Left lung (tissue), 14 donors: ENCODE results near the gene HIBCH. TPM values are rescaled to one million over a fixed set of nuclear protein-coding genes. Genes with fewer than 3 reads are reported as not detected.

Source experiments
- ATAC-seq: fragments of 200-7000 bp; cut with Tn5 transposase; one replicate; pipeline ENCODE4 v1.9.1; 2020; ENCODE audit warnings: moderate library complexity
- DNase-seq, 4 donors: peaks; one replicate each; pipeline ENCODE4 v3.0.0-alpha.2; 2013 to 2020
- H3K27ac ChIP-seq, 2 donors: fragments of 200-600 bp; sonication (generic) in 1 of 2; one replicate each; pipeline versions ENCODE4 v1.5.0 to v1.8.0; 2020 to 2021
- H3K27me3 ChIP-seq, 2 donors: fragments of 200-600 bp; sonication (generic) in 1 of 2; one replicate each; pipeline versions ENCODE4 v1.5.0 to v1.8.0; 2020 to 2021
- H3K36me3 ChIP-seq, 2 donors: fragments of 200-600 bp; sonication (generic) in 1 of 2; one replicate each; pipeline versions ENCODE4 v1.5.0 to v1.8.0; 2020 to 2021
- H3K4me1 ChIP-seq, 2 donors: fragments of 200-600 bp; one replicate each; pipeline ENCODE4 v1.8.0; 2021
- H3K4me3 ChIP-seq, 2 donors: fragments of 200-600 bp; sonication (generic) in 1 of 2; one replicate each; pipeline versions ENCODE4 v1.5.0 to v1.8.0; 2020 to 2021; ENCODE audit warnings: mild to moderate bottlenecking in 1 of 2
- H3K9me3 ChIP-seq, 2 donors: fragments of 200-600 bp; sonication (generic) in 1 of 2; one replicate each; pipeline versions ENCODE4 v1.5.0 to v1.8.0; 2020 to 2021
- intact Hi-C, 2 donors: fragments of 100-400 bp; cut with DNase I; formaldehyde crosslinking; loops; one replicate each; pipeline versions ENCODE4 v1.11.2 to v1.14.2; 2022
- long read RNA-seq, 12 donors: library from polyadenylated mRNA in 2 of 12; unstranded in 2 of 12; transcript quantifications; one replicate each; pipeline ENCODE4 v2.0.0 and lab custom pipeline, GENCODE V29; 2019 to 2026
- polyA plus RNA-seq, 6 donors: library from polyadenylated mRNA; unstranded; fragments of 120-200 nt; gene quantifications; one replicate each; pipeline ENCODE4 v1.2.1, GENCODE V29; 2013; ENCODE audit not compliant: insufficient read length in 6 of 6
- total RNA-seq, 2 donors: library from RNA; stranded (reverse); fragmentation: NEBNext Ultra II Directional; extraction: Animal tissue kit (Norgen Biotek cat#: 25700); gene quantifications; one replicate each; pipeline ENCODE4 v1.2.1, GENCODE V29; 2021
- TF ChIP-seq, protein P1 (sequence below), 2 donors: fragments of 200-600 bp; sonication (generic) in 1 of 2; IDR thresholded peaks; one replicate each; pipeline versions ENCODE4 v1.5.0 to v1.8.0; 2021; ENCODE audit warnings: antibody characterized with exemption in 2 of 2
- donor health status: DM: no; HTN: yes; CAD: no.
- donor health status: DM: no; HTN: no; CAD: no.

Gene HIBCH
- total RNA-seq (10 to 100 TPM; 31.8 to 32.9 TPM), polyA plus RNA-seq (10 to 100 TPM; 66.3 to 86.8 (median 74.2) TPM)
- long read RNA-seq, donor 1, transcript HIBCH-201 (14 exons, 1,939 nt): major isoform, 11 of 19 reads
- long read RNA-seq, donor 1, partial matches to known transcripts: 5 of 19 reads
- long read RNA-seq, donor 1, other reads (novel, unspliced or antisense): 0 of 19 reads
- long read RNA-seq, donor 2, transcript HIBCH-201 (14 exons, 1,939 nt): major isoform, 15 of 31 reads
- long read RNA-seq, donor 2, partial matches to known transcripts: 13 of 31 reads
- long read RNA-seq, donor 2, other reads (novel, unspliced or antisense): 0 of 31 reads
- long read RNA-seq, donor 3, transcript HIBCH-201 (14 exons, 1,939 nt): major isoform, 13 of 14 reads
- long read RNA-seq, donor 3, partial matches to known transcripts: 0 of 14 reads
- long read RNA-seq, donor 3, other reads (novel, unspliced or antisense): 0 of 14 reads
- long read RNA-seq, donor 4, transcript HIBCH-201 (14 exons, 1,939 nt): major isoform, 19 of 27 reads
- long read RNA-seq, donor 4, partial matches to known transcripts: 4 of 27 reads
- long read RNA-seq, donor 4, other reads (novel, unspliced or antisense): 4 of 27 reads
- long read RNA-seq, donor 5, transcript HIBCH-201 (14 exons, 1,939 nt): major isoform, 11 of 80 reads
- long read RNA-seq, donor 5, partial matches to known transcripts: 64 of 80 reads
- long read RNA-seq, donor 5, other reads (novel, unspliced or antisense): 5 of 80 reads
- long read RNA-seq, donor 6, transcript HIBCH-201 (14 exons, 1,939 nt): major isoform, 8 of 14 reads
- long read RNA-seq, donor 6, partial matches to known transcripts: 5 of 14 reads
- long read RNA-seq, donor 6, other reads (novel, unspliced or antisense): 0 of 14 reads
- long read RNA-seq, donor 7, transcript HIBCH-202 (13 exons, 2,463 nt): minor isoform, 6 of 21 reads
- long read RNA-seq, donor 7, transcript HIBCH-201 (14 exons, 1,939 nt): major isoform, 9 of 21 reads
- long read RNA-seq, donor 7, partial matches to known transcripts: 6 of 21 reads
- long read RNA-seq, donor 7, other reads (novel, unspliced or antisense): 0 of 21 reads
- long read RNA-seq, donor 8, transcript HIBCH-201 (14 exons, 1,939 nt): major isoform, 12 of 40 reads
- long read RNA-seq, donor 8, partial matches to known transcripts: 26 of 40 reads
- long read RNA-seq, donor 8, other reads (novel, unspliced or antisense): 0 of 40 reads
- long read RNA-seq, donor 9: 0 reads
- long read RNA-seq, donor 10, transcript HIBCH-201 (14 exons, 1,939 nt): major isoform, 15 of 26 reads
- long read RNA-seq, donor 10, partial matches to known transcripts: 6 of 26 reads
- long read RNA-seq, donor 10, other reads (novel, unspliced or antisense): 5 of 26 reads
- long read RNA-seq, donor 11, transcript HIBCH-201 (14 exons, 1,939 nt): major isoform, 14 of 15 reads
- long read RNA-seq, donor 11, partial matches to known transcripts: 0 of 15 reads
- long read RNA-seq, donor 11, other reads (novel, unspliced or antisense): 0 of 15 reads
- long read RNA-seq, donor 12, transcript HIBCH-201 (14 exons, 1,939 nt): major isoform, 13 of 20 reads
- long read RNA-seq, donor 12, partial matches to known transcripts: 5 of 20 reads
- long read RNA-seq, donor 12, other reads (novel, unspliced or antisense): 0 of 20 reads

DNA sequence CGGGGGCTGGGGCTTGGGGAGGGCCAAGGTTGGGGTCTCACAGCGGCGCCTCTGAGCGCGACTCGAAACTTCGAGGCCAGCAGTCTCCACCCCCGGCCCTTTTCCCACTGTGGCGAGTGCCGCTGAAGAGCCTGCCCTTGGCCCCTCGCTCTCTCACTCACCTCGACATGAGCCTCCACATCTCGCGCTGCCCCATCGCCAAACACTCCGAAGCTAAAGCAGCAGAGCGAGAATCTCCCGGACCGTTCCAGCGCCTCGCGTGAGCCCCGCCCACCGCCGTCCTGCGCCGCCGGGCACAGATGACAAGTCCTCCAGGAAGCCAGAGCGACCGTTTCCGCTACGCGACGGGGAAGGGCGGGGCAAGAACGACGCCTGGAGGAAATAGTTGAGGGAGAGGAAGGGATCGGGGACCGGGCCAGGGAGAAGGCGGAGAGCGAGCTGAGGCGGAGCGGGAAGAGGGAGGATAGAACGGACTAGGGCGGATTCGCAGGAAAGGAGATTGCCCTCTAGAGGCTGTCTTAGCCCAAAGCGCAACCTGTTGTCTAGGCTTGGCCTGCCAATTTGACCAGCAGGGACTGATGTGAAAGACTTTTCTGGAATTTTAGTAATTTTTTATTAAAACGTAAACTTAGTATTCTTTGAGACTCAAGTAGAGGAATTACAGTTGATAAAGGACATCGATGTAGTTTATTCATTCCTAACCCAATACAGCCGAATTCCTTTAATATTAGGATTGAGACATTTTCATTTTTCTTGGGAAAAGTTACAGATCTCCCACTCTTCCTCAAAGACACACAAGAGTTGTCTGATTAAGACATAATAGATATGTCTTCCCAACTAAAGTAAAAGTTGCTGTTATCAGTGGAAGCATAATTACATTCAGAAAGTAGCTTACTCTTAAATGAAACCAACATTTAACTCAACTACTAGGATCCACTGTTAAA is at the start of gene HIBCH:
TSS of gene HIBCH (minus strand) at position 272 of the 944 bp plus-strand sequence. CDS start at position 196, 76 bp downstream.
- intact Hi-C loops: no loop called here
- H3K9me3 ChIP-seq: no peaks in the 10 kb centered on the region
- TF ChIP-seq, protein P1, sequence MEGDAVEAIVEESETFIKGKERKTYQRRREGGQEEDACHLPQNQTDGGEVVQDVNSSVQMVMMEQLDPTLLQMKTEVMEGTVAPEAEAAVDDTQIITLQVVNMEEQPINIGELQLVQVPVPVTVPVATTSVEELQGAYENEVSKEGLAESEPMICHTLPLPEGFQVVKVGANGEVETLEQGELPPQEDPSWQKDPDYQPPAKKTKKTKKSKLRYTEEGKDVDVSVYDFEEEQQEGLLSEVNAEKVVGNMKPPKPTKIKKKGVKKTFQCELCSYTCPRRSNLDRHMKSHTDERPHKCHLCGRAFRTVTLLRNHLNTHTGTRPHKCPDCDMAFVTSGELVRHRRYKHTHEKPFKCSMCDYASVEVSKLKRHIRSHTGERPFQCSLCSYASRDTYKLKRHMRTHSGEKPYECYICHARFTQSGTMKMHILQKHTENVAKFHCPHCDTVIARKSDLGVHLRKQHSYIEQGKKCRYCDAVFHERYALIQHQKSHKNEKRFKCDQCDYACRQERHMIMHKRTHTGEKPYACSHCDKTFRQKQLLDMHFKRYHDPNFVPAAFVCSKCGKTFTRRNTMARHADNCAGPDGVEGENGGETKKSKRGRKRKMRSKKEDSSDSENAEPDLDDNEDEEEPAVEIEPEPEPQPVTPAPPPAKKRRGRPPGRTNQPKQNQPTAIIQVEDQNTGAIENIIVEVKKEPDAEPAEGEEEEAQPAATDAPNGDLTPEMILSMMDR (IDR thresholded peaks at IDR 0.05): peak; percentile 60 to 76
- ATAC-seq (peak; percentile 97), DNase-seq (peak; percentile 98 to 100 (median 99))
- H3K27ac ChIP-seq: peak within 1 kb of the TSS; percentile 87 to 96
- peak within 1 kb of the TSS; percentile 63 to 70 for H3K4me3 ChIP-seq
- H3K36me3 ChIP-seq: no peaks in the 10 kb centered on the region
- peaks cover 0 to 34% of the 10 kb centered on the region in 2 donors for H3K4me1 ChIP-seq
- no peaks in the 10 kb centered on the region for H3K27me3 ChIP-seq

DNA sequence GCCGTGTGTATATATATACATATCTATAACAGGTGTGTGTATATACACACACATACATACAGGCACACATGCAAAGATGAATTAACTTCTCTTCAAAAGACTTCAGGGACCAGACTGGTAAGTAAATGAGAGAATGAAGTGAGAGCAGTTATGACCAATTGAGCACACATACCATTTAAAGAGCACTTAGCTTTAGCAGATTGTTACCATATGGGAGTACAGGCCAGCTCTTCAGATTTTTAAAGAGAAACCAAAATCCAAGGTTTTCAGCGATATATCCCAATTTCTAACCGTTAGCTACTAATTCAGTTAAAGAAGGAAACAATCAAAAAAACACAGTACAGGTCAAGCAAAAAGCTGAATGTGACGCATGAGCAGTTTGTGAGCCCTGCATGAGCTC is 47.5 kb upstream of the HIBCH start:
- Histone ChIP-seq H3K36me3 (peaks cover 0 to 68% of the 10 kb centered on the region in 2 donors), H3K27me3 (no peaks in the 10 kb centered on the region)
- no peak for ATAC-seq

GRCh38 chr2:190366248-190366753 is 46.7 kb upstream of the HIBCH start:
- peaks cover 0 to 64% of the 10 kb centered on the region in 2 donors for H3K36me3 ChIP-seq
- no peaks in the 10 kb centered on the region for H3K4me1 ChIP-seq
- intact Hi-C loops: no loop called here
- no peaks in the 10 kb centered on the region for H3K9me3 ChIP-seq
- no peak overlapping the region for H3K4me3 ChIP-seq
- H3K27me3 ChIP-seq: no peaks in the 10 kb centered on the region
- no peak overlapping the region for H3K27ac ChIP-seq
- TF ChIP-seq, protein P1 (IDR thresholded peaks at IDR 0.05): no peak
- ATAC-seq: no peak
- DNase-seq: no peak

More for the DNA sequence above, 47.5 kb upstream of the HIBCH start:
- Histone ChIP-seq H3K27ac (no peak overlapping the region), H3K4me3 (no peak overlapping the region), H3K4me1 (no peaks in the 10 kb centered on the region), H3K9me3 (no peaks in the 10 kb centered on the region)
- TF ChIP-seq, protein P1 (IDR thresholded peaks at IDR 0.05): no peak
- DNase-seq: no peak
- intact Hi-C loops: no loop called here
